Measurements from ENCODE around the gene THBS2.

The THBS2 gene

DNA sequence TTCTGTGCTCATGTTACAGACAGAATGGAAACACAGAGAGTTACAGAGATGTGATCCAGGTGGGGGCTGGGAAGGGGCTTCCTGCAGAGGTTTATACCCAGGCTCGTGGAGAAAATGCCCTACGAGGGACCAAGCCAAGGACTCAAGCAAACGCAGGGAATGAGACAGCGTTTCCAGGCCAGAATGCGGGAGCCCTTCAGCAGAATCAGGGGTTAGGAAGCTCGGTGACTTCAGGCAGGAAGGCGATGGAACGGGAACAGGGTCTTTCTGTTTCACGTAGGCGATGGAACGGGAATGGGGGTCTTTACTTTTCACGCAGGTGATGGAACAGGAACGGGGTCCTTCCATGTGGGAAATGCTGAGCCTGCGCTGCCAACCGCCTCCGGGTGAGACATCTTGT, 82.6 kb downstream of the THBS2 start:
- H3K4me2 ChIP-seq (ENCODE audit: low read length, poor library complexity, severe bottlenecking): no peak overlapping the region
- peaks cover 20% of the 10 kb centered on the region for H3K4me1 ChIP-seq (ENCODE audit: control insufficient read depth, insufficient read depth, low read depth, low read length)
- H2BK120ac ChIP-seq (ENCODE audit: low read depth, low read length): no peak overlapping the region
- no peak overlapping the region for H3K27ac ChIP-seq (ENCODE audit: low read length, poor library complexity, severe bottlenecking)
- no peak overlapping the region for H3K9ac ChIP-seq (ENCODE audit: low read length)
- H2BK5ac ChIP-seq (ENCODE audit: low read depth, low read length, poor library complexity, severe bottlenecking): no peak overlapping the region
- no peak overlapping the region for H2AFZ ChIP-seq (ENCODE audit: low read depth, low read length)
- no peak overlapping the region for H3K4ac ChIP-seq (ENCODE audit: low read depth in 1 of 2, low read length in 2 of 2)
- no peaks in the 10 kb centered on the region for H3K27me3 ChIP-seq (ENCODE audit: control insufficient read depth in 1 of 2, insufficient read depth in 1 of 2, low read length in 2 of 2)
- no peak overlapping the region for H3K4me3 ChIP-seq (ENCODE audit: insufficient read depth in 1 of 2, low read depth in 1 of 2, low read length in 2 of 2)
- no peaks in the 10 kb centered on the region for H3K9me3 ChIP-seq (ENCODE audit: control insufficient read depth, low read length)
- no peak overlapping the region for H2BK12ac ChIP-seq (ENCODE audit: low read length in 2 of 2)
- H2BK15ac ChIP-seq (ENCODE audit: low read depth, poor library complexity, severe bottlenecking): no peak overlapping the region
- H4K8ac ChIP-seq (ENCODE audit: low read length): no peak overlapping the region
- H3K23ac ChIP-seq (ENCODE audit: low read length in 2 of 2): no peak overlapping the region
- H4K91ac ChIP-seq (ENCODE audit: low read length): no peak overlapping the region
- WGBS: 91% methylated on average over 14 of the region's 16 CpGs
- H3K79me1 ChIP-seq (replicated peaks; ENCODE audit: low read length, poor library complexity, severe bottlenecking): no peaks in the 10 kb centered on the region
- no peak for DNase-seq
- H2AK5ac ChIP-seq (ENCODE audit: low read length, severe bottlenecking): no peak overlapping the region
- peaks cover 0 to 2% of the 10 kb centered on the region in 2 experiments for H3K36me3 ChIP-seq (ENCODE audit: control insufficient read depth in 1 of 2, insufficient read depth in 2 of 2, low read depth in 1 of 2, low read length in 2 of 2)
- no peak overlapping the region for H3K14ac ChIP-seq (ENCODE audit: low read length in 2 of 2)
- no peak overlapping the region for H3K18ac ChIP-seq (ENCODE audit: low read depth in 1 of 2, low read length in 2 of 2)

DNA sequence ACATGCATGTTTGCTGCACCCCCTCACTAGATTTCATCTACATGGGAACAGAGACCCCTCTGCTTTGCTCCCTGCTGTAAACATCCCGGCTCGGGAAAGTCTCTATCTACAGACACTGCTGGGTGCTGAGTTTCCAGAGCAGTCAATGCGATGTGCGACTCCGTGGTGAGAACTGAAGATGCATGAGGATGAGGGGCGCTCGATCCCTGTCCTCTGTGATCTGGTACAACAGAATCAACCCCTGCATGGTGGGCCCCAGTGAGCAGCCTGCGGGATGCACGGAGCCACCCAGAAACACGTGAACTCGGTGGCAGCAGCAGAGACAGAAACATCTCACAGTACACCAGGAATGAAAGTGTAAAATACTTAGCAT, 83.1 kb downstream of the THBS2 start:
- Histone ChIP-seq H3K4me2 (ENCODE audit: low read length, poor library complexity, severe bottlenecking) (no peak overlapping the region), H3K27me3 (ENCODE audit: control insufficient read depth in 1 of 2, insufficient read depth in 1 of 2, low read length in 2 of 2) (no peaks in the 10 kb centered on the region), H3K36me3 (ENCODE audit: control insufficient read depth in 1 of 2, insufficient read depth in 2 of 2, low read depth in 1 of 2, low read length in 2 of 2) (peaks cover 0 to 2% of the 10 kb centered on the region in 2 experiments), H4K8ac (ENCODE audit: low read length) (no peak overlapping the region), H3K23ac (ENCODE audit: low read length in 2 of 2) (no peak overlapping the region), H2BK5ac (ENCODE audit: low read depth, low read length, poor library complexity, severe bottlenecking) (no peak overlapping the region), H3K14ac (ENCODE audit: low read length in 2 of 2) (no peak overlapping the region), H2BK15ac (ENCODE audit: low read depth, poor library complexity, severe bottlenecking) (no peak overlapping the region), H3K4me3 (ENCODE audit: insufficient read depth in 1 of 2, low read depth in 1 of 2, low read length in 2 of 2) (no peak overlapping the region), H3K4me1 (ENCODE audit: control insufficient read depth, insufficient read depth, low read depth, low read length) (peaks cover 24% of the 10 kb centered on the region), H4K91ac (ENCODE audit: low read length) (no peak overlapping the region), H3K18ac (ENCODE audit: low read depth in 1 of 2, low read length in 2 of 2) (no peak overlapping the region), H2AFZ (ENCODE audit: low read depth, low read length) (no peak overlapping the region), H2BK12ac (ENCODE audit: low read length in 2 of 2) (no peak overlapping the region), H3K9me3 (ENCODE audit: control insufficient read depth, low read length) (no peaks in the 10 kb centered on the region), H3K79me1 (replicated peaks; ENCODE audit: low read length, poor library complexity, severe bottlenecking) (no peaks in the 10 kb centered on the region), H3K9ac (ENCODE audit: low read length) (no peak overlapping the region), H2AK5ac (ENCODE audit: low read length, severe bottlenecking) (no peak overlapping the region), H3K4ac (ENCODE audit: low read depth in 1 of 2, low read length in 2 of 2) (no peak overlapping the region), H3K27ac (ENCODE audit: low read length, poor library complexity, severe bottlenecking) (no peak overlapping the region), H2BK120ac (ENCODE audit: low read depth, low read length) (no peak overlapping the region)
- WGBS: 96% methylated on average over 8 of the region's 11 CpGs
- no peak for DNase-seq

GRCh38 chr6:169169941-169170582, 83.6 kb downstream of the THBS2 start:
- H3K4me1 ChIP-seq (ENCODE audit: control insufficient read depth, insufficient read depth, low read depth, low read length): peaks cover 25% of the 10 kb centered on the region
- H3K14ac ChIP-seq (ENCODE audit: low read length in 2 of 2): no peak overlapping the region
- no peak overlapping the region for H2BK15ac ChIP-seq (ENCODE audit: low read depth, poor library complexity, severe bottlenecking)
- no peaks in the 10 kb centered on the region for H3K9me3 ChIP-seq (ENCODE audit: control insufficient read depth, low read length)
- 88% methylated on average over 16 of the region's 16 CpGs for WGBS
- no peak overlapping the region for H3K18ac ChIP-seq (ENCODE audit: low read depth in 1 of 2, low read length in 2 of 2)
- no peak overlapping the region for H2AFZ ChIP-seq (ENCODE audit: low read depth, low read length)
- no peak overlapping the region for H2BK120ac ChIP-seq (ENCODE audit: low read depth, low read length)
- H3K4ac ChIP-seq (ENCODE audit: low read depth in 1 of 2, low read length in 2 of 2): no peak overlapping the region
- H2AK5ac ChIP-seq (ENCODE audit: low read length, severe bottlenecking): no peak overlapping the region
- no peak for DNase-seq
- H4K91ac ChIP-seq (ENCODE audit: low read length): no peak overlapping the region
- no peak overlapping the region for H3K27ac ChIP-seq (ENCODE audit: low read length, poor library complexity, severe bottlenecking)
- no peak overlapping the region for H2BK5ac ChIP-seq (ENCODE audit: low read depth, low read length, poor library complexity, severe bottlenecking)
- peaks cover 0 to 2% of the 10 kb centered on the region in 2 experiments for H3K36me3 ChIP-seq (ENCODE audit: control insufficient read depth in 1 of 2, insufficient read depth in 2 of 2, low read depth in 1 of 2, low read length in 2 of 2)
- no peak overlapping the region for H3K4me2 ChIP-seq (ENCODE audit: low read length, poor library complexity, severe bottlenecking)
- H4K8ac ChIP-seq (ENCODE audit: low read length): no peak overlapping the region
- H3K79me1 ChIP-seq (replicated peaks; ENCODE audit: low read length, poor library complexity, severe bottlenecking): no peaks in the 10 kb centered on the region
- H3K27me3 ChIP-seq (ENCODE audit: control insufficient read depth in 1 of 2, insufficient read depth in 1 of 2, low read length in 2 of 2): no peaks in the 10 kb centered on the region
- H3K4me3 ChIP-seq (ENCODE audit: insufficient read depth in 1 of 2, low read depth in 1 of 2, low read length in 2 of 2): no peak overlapping the region
- H3K23ac ChIP-seq (ENCODE audit: low read length in 2 of 2): no peak overlapping the region
- H2BK12ac ChIP-seq (ENCODE audit: low read length in 2 of 2): no peak overlapping the region
- no peak overlapping the region for H3K9ac ChIP-seq (ENCODE audit: low read length)

DNA sequence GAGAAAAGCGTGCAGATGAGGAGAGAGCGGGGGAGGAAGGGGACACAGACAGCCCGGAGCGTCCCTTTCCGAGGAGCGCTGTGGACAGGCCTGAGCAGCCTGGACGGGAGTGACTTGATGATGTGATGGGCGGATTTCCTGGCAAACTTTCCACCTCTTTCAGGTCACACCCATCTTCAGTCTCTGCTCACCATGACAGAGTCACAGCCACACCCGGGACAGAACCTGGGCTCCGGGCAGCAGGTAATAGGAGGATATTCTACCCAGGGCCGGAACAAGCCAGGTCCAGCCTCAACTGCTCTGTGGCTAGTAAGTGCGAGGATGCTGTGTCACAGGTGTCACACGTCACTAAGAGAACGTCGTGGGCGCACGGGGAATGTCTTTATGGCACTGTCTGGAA, 84.3 kb downstream of the THBS2 start:
- Histone ChIP-seq H2BK15ac (ENCODE audit: low read depth, poor library complexity, severe bottlenecking) (no peak overlapping the region), H3K9me3 (ENCODE audit: control insufficient read depth, low read length) (no peaks in the 10 kb centered on the region), H3K4me3 (ENCODE audit: insufficient read depth in 1 of 2, low read depth in 1 of 2, low read length in 2 of 2) (no peak overlapping the region), H3K23ac (ENCODE audit: low read length in 2 of 2) (no peak overlapping the region), H3K27me3 (ENCODE audit: control insufficient read depth in 1 of 2, insufficient read depth in 1 of 2, low read length in 2 of 2) (no peaks in the 10 kb centered on the region), H3K27ac (ENCODE audit: low read length, poor library complexity, severe bottlenecking) (no peak overlapping the region), H2BK12ac (ENCODE audit: low read length in 2 of 2) (no peak overlapping the region), H3K4me1 (ENCODE audit: control insufficient read depth, insufficient read depth, low read depth, low read length) (peaks cover 25% of the 10 kb centered on the region), H3K4ac (ENCODE audit: low read depth in 1 of 2, low read length in 2 of 2) (no peak overlapping the region), H3K18ac (ENCODE audit: low read depth in 1 of 2, low read length in 2 of 2) (no peak overlapping the region), H2BK120ac (ENCODE audit: low read depth, low read length) (no peak overlapping the region), H3K36me3 (ENCODE audit: control insufficient read depth in 1 of 2, insufficient read depth in 2 of 2, low read depth in 1 of 2, low read length in 2 of 2) (peaks cover 0 to 2% of the 10 kb centered on the region in 2 experiments), H4K8ac (ENCODE audit: low read length) (no peak overlapping the region), H3K14ac (ENCODE audit: low read length in 2 of 2) (no peak overlapping the region), H3K79me1 (replicated peaks; ENCODE audit: low read length, poor library complexity, severe bottlenecking) (no peaks in the 10 kb centered on the region), H3K9ac (ENCODE audit: low read length) (no peak overlapping the region), H3K4me2 (ENCODE audit: low read length, poor library complexity, severe bottlenecking) (no peak overlapping the region), H2AFZ (ENCODE audit: low read depth, low read length) (no peak overlapping the region), H2AK5ac (ENCODE audit: low read length, severe bottlenecking) (peak overlapping the region; percentile 7), H2BK5ac (ENCODE audit: low read depth, low read length, poor library complexity, severe bottlenecking) (no peak overlapping the region), H4K91ac (ENCODE audit: low read length) (no peak overlapping the region)
- 87% methylated on average over 13 of the region's 17 CpGs for WGBS
- DNase-seq: no peak
